Mesothelial cell of epicardium (in vitro differentiated cells): ENCODE data around the gene COL25A1. TPM values are rescaled to one million over a fixed set of nuclear protein-coding genes. Genes with fewer than 3 reads are reported as not detected.
A peak's percentile ranks its signal among the peaks of the same experiment; 100 is the strongest.

ENCODE experiments used
- DNase-seq, 2 experiments: peaks; one replicate each; pipeline ENCODE4 v3.0.0; 2021; ENCODE audit warnings: low spot score in 2 of 2; ENCODE audit not compliant: unreplicated experiment in 2 of 2
- H3K27ac Mint-ChIP-seq: 2 replicates; pipeline ENCODE4 v1.8.0; 2021; ENCODE audit warnings: mixed read lengths
- H3K27me3 Mint-ChIP-seq: 2 replicates; pipeline ENCODE4 v1.8.0; 2021; ENCODE audit warnings: low read depth, mixed read lengths
- H3K36me3 Mint-ChIP-seq: 2 replicates; pipeline ENCODE4 v1.8.0; 2021; ENCODE audit warnings: mixed read lengths
- H3K4me1 Mint-ChIP-seq: 2 replicates; pipeline ENCODE4 v1.8.0; 2021; ENCODE audit warnings: mixed read lengths
- H3K4me3 Mint-ChIP-seq: 2 replicates; pipeline ENCODE4 v1.8.0; 2021; ENCODE audit warnings: mild to moderate bottlenecking, moderate library complexity, mixed read lengths
- H3K9me3 Mint-ChIP-seq: 2 replicates; pipeline ENCODE4 v1.8.0; 2021; ENCODE audit warnings: mixed read lengths
- total RNA-seq: library from RNA; stranded (reverse); gene quantifications from 3 replicates; pipeline ENCODE4 v1.2.1, GENCODE V29; 2021
- TF ChIP-seq, protein P1 (sequence below): fragments of 200-600 bp; sonication (generic); IDR thresholded peaks from one replicate; pipeline ENCODE4 v1.5.0; 2021; ENCODE audit warnings: antibody characterized with exemption; ENCODE audit not compliant: unreplicated experiment

COL25A1 gene
- total RNA-seq, 1 donor from 2014 or later: 56.7 TPM

DNA sequence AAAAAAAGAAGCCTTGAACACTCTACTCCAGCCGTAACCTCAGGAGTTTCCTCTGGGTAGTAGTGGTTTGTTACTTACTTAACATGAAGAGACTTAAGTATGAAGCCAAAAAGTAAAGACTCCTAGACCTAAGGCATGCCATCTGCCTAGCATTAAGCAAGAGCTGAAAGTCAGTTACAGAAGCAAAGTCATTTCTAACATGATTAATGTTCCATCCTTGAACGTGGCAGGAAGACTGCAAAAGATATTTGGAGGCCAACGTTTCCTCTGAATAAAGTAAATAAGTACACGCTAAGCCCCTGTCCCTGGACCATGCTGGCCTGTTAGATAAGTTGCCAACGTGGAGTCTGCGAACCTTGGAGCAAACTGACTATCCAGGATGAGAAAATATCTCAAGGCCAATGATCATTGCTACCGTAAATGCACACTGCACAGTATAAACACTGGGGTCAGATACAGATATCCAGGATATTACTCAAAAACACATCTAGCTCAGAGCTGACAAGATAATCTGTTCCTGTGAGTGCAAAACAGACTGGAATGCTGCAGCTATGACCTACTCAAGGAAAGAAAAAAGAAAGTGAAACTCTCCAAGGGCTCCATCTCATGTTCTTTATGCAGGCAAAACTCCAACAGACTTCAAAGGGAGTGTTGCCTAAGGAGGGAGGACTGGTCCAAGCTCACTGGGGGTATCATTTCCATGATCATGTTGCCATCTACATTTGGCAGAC is 255.8 kb downstream of the COL25A1 start:
- Mint-ChIP-seq H3K4me1 (peaks cover 29% of the 10 kb centered on the region), H3K36me3 (peaks cover 12% of the 10 kb centered on the region), H3K27ac (peak overlapping the region; percentile 93), H3K4me3 (peak overlapping the region; percentile 30), H3K27me3 (no peaks in the 10 kb centered on the region), H3K9me3 (peaks cover 13% of the 10 kb centered on the region)
- TF ChIP-seq, protein P1, sequence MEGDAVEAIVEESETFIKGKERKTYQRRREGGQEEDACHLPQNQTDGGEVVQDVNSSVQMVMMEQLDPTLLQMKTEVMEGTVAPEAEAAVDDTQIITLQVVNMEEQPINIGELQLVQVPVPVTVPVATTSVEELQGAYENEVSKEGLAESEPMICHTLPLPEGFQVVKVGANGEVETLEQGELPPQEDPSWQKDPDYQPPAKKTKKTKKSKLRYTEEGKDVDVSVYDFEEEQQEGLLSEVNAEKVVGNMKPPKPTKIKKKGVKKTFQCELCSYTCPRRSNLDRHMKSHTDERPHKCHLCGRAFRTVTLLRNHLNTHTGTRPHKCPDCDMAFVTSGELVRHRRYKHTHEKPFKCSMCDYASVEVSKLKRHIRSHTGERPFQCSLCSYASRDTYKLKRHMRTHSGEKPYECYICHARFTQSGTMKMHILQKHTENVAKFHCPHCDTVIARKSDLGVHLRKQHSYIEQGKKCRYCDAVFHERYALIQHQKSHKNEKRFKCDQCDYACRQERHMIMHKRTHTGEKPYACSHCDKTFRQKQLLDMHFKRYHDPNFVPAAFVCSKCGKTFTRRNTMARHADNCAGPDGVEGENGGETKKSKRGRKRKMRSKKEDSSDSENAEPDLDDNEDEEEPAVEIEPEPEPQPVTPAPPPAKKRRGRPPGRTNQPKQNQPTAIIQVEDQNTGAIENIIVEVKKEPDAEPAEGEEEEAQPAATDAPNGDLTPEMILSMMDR: no peak
- no peak for DNase-seq

DNA sequence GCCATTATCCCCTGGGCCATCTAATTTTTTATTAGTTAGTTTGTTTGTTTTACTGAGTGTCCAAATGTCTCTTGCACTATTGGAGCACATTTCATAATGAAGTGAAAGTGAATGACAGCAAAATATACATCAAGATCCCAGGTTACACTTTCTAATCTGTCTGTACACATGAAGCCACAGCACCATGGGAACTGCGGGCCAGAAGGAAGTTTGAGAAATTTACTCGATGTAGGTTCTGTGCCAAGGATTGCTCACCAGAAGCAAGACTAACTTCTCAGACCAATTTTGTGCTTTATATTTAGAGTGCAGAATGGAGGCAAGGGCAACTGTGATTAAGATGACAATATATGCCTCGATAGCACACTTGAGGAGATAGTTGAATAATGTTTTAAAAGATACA is 258.0 kb downstream of the COL25A1 start:
- TF ChIP-seq, protein P1: no peak
- Mint-ChIP-seq H3K9me3 (peaks cover 20% of the 10 kb centered on the region), H3K4me1 (peaks cover 22% of the 10 kb centered on the region), H3K4me3 (no peak overlapping the region), H3K36me3 (peaks cover 12% of the 10 kb centered on the region), H3K27me3 (no peaks in the 10 kb centered on the region), H3K27ac (no peak overlapping the region)
- no peak for DNase-seq

DNA sequence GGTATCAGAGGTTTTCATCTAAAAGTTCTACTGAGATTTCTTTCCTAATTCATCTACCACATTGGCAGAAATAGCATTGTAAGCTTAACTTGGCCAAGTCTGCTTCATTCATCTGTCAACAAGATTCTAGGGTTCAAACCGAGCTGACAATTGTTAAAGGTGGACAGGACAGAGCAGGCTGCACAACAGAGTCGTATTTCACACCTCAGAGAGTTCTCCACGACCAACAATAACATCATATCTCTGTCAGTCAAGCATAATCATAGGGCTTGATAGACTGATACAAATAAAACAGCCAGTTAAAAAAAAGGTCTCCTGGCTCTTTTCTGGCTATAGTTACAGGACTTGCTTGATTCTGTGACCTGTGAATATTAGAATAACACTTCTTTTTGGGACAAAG is 259.2 kb downstream of the COL25A1 start:
- H3K4me3 Mint-ChIP-seq: no peak overlapping the region
- H3K9me3 Mint-ChIP-seq: peaks cover 26% of the 10 kb centered on the region
- TF ChIP-seq, protein P1: no peak
- no peak overlapping the region for H3K27ac Mint-ChIP-seq
- no peak for DNase-seq
- peaks cover 19% of the 10 kb centered on the region for H3K4me1 Mint-ChIP-seq
- H3K27me3 Mint-ChIP-seq: no peaks in the 10 kb centered on the region
- H3K36me3 Mint-ChIP-seq: peaks cover 12% of the 10 kb centered on the region

DNA sequence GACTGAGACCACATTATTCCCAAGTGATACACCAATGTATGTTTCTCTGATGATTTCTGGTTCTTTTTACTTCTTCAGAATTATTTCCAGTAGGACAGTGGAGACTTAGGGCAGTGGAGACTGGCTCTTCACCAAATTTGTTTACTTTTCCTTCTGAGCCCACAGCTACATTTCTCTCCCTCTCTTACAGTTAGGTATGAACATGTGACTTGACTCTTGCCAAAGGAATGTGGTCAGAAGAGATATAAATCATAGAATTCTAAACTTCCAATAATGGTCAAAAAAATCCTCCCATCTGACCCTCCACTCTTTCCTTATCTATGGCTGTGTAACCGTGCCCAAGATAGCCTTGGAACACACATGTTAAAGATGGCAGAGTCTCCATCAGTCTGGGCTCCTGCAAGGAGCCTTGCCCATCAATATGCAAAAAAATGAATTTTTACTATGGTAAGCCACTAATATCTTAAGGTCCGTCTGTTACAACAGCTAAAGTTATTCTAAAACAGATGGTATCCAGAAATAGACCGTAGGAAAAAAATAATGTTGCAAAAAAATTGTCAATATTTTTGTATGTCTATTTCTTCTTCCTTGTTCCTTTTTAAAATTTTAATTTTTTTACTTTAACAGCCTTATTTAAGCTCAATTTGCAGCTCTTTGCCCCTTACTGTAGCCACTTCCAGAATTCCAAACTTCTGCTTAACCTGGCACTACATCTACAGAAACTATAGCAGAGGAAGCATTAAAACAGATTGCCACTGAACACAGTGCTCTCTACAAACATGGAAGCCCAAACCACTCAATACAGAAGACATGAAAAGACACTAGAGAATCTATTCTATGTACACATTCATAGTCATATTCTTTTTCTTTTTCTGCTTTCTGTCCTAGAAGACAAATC is 260.7 kb downstream of the COL25A1 start:
- peaks cover 12% of the 10 kb centered on the region for H3K36me3 Mint-ChIP-seq
- TF ChIP-seq, protein P1: no peak
- H3K9me3 Mint-ChIP-seq: peaks cover 26% of the 10 kb centered on the region
- peaks cover 16% of the 10 kb centered on the region for H3K4me1 Mint-ChIP-seq
- no peak overlapping the region for H3K4me3 Mint-ChIP-seq
- H3K27ac Mint-ChIP-seq: no peak overlapping the region
- DNase-seq: no peak
- no peaks in the 10 kb centered on the region for H3K27me3 Mint-ChIP-seq

DNA sequence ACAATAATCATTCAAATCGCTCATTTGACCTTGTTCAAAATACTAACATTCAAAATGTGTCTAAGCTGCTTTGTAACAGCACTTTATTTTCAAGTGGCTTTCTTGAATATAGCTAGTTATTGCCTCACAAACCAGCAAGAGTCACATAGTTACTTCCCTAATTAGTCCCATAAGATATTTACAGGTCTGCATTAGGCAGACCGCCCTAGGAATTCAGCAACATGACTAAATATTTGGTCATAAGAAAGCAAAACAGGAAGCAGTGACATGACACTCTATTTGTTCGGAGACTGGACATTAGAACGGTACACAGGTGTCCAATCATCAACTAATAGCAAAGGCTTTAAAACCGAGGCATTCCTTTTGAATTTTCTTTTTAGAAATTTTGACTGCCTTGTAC is 262.0 kb downstream of the COL25A1 start:
- peaks cover 12% of the 10 kb centered on the region for H3K36me3 Mint-ChIP-seq
- H3K9me3 Mint-ChIP-seq: peaks cover 26% of the 10 kb centered on the region
- peaks cover 8% of the 10 kb centered on the region for H3K4me1 Mint-ChIP-seq
- H3K4me3 Mint-ChIP-seq: no peak overlapping the region
- no peak for DNase-seq
- no peak overlapping the region for H3K27ac Mint-ChIP-seq
- H3K27me3 Mint-ChIP-seq: no peaks in the 10 kb centered on the region
- TF ChIP-seq, protein P1: no peak
